HCT116 (cell line): ENCODE measurements around the gene ACAT2. TPM values are rescaled to one million over a fixed set of nuclear protein-coding genes. Genes with fewer than 3 reads are reported as not detected.

Experiments used
- ATAC-seq: fragments of 200-7000 bp; cut with Tn5 transposase; 2 replicates; pipeline ENCODE4 v1.9.1; 2020; ENCODE audit warnings: mild to moderate bottlenecking, moderate library complexity
- BruUV-seq: library from RNA; stranded (reverse); fragments of 400-500 nt; replicated peaks from 2 replicates; lab custom pipeline; 2021; lab: Mats Ljungman, UMichigan
- CTCF ChIA-PET: fragments of 300-600 bp; sonication (Branson Sonifier 250); formaldehyde crosslinking; loops from one replicate; lab custom pipeline; 2021; ENCODE audit warnings: antibody characterized with exemption; lab: Charles Lee
- POLR2A ChIA-PET: fragments of 300-600, 350-600 bp; sonication (Branson Sonifier 250); formaldehyde crosslinking; loops from one replicate; lab custom pipeline; 2021; ENCODE audit warnings: antibody characterized with exemption; lab: Charles Lee
- RAD21 ChIA-PET, 2 experiments: fragments of 300-600 bp; sonication (Branson Sonifier 250); formaldehyde crosslinking; loops; one replicate each; lab custom pipeline; 2023; ENCODE audit warnings: low total read pairs in 2 of 2; ENCODE audit not compliant: uncharacterized antibody in 2 of 2, unreplicated experiment in 2 of 2, low non-redundant PET in 1 of 2; lab: Charles Lee
- DNase-seq: peaks from one replicate; pipeline ENCODE4 v3.0.0-alpha.2; 2010; ENCODE audit warnings: low read depth, low spot score
- H2AFZ ChIP-seq: fragments of 200-600 bp; shearing (Covaris generic), sonication (generic); 2 replicates; pipeline ENCODE4 v1.6.1; 2017; ENCODE audit warnings: low read depth, mixed run types, mixed read lengths, antibody characterized with exemption, low read length; ENCODE audit not compliant: poor library complexity, severe bottlenecking
- H3K27ac ChIP-seq: 2 replicates; pipeline ENCODE4 v1.5.1; 2012; ENCODE audit warnings: low read depth, low read length
- H3K27me3 ChIP-seq: fragments of 200-600 bp; sonication (generic); 2 replicates; pipeline ENCODE4 v1.6.1; 2016; ENCODE audit warnings: mixed run types, low read length, mixed read lengths; ENCODE audit not compliant: insufficient read depth
- H3K36me3 ChIP-seq, 2 experiments: fragments of 200-500 bp in 1 of 2; fragments of 200-600 bp in 1 of 2; sonication (Bioruptor generic) in 1 of 2; sonication (generic) in 1 of 2; 2 replicates each; pipeline versions ENCODE4 v1.5.1 to v1.6.1; 2014 to 2016; ENCODE audit warnings: low read length in 2 of 2, inconsistent platforms in 1 of 2, mixed read lengths in 1 of 2, mixed run types in 1 of 2; ENCODE audit not compliant: insufficient read depth in 2 of 2, control insufficient read depth in 1 of 2
- H3K4me1 ChIP-seq, 2 experiments: fragments of 200-600 bp in 1 of 2; sonication (generic) in 1 of 2; 2 replicates each; pipeline versions ENCODE4 v1.5.1 to v1.6.1; 2012 to 2017; ENCODE audit warnings: low read length in 2 of 2, inconsistent platforms in 1 of 2, mild to moderate bottlenecking in 1 of 2, mixed read lengths in 1 of 2, mixed run types in 1 of 2, moderate library complexity in 1 of 2; ENCODE audit not compliant: insufficient read depth in 2 of 2, control insufficient read depth in 1 of 2
- H3K4me2 ChIP-seq: fragments of 200-600 bp; sonication (generic); 2 replicates; pipeline ENCODE4 v1.6.1; 2017; ENCODE audit warnings: mixed run types, low read length, mixed read lengths
- H3K4me3 ChIP-seq, 2 experiments: fragments of 200-600 bp in 1 of 2; sonication (generic) in 1 of 2; replicated peaks in 1 of 2; 2 replicates each; pipeline ENCODE4 v1.5.1; 2011 to 2016; ENCODE audit warnings: low read length in 2 of 2, control low read depth in 1 of 2, low read depth in 1 of 2, mild to moderate bottlenecking in 1 of 2, mixed read lengths in 1 of 2, mixed run types in 1 of 2
- H3K79me2 ChIP-seq: fragments of 200-600 bp; sonication (generic); 2 replicates; pipeline ENCODE4 v1.6.1; 2017; ENCODE audit warnings: mild to moderate bottlenecking, mixed run types, low read length, moderate library complexity, mixed read lengths; ENCODE audit not compliant: insufficient read depth
- H3K9ac ChIP-seq: fragments of 200-600 bp; sonication (generic); 2 replicates; pipeline ENCODE4 v1.6.1; 2016; ENCODE audit warnings: low read length, mixed read lengths
- H3K9me2 ChIP-seq: fragments of 200-600 bp; sonication (generic), shearing (Covaris generic); 2 replicates; pipeline ENCODE4 v1.6.1; 2017; ENCODE audit warnings: mixed run types, mild to moderate bottlenecking, moderate library complexity; ENCODE audit not compliant: insufficient read depth
- H3K9me3 ChIP-seq, 2 experiments: fragments of 200-500 bp in 1 of 2; fragments of 200-600 bp in 1 of 2; sonication (Bioruptor generic) in 1 of 2; sonication (generic) in 1 of 2; 2 replicates each; pipeline ENCODE4 v1.6.1; 2014 to 2017; ENCODE audit warnings: low read length in 2 of 2, mixed read lengths in 2 of 2, inconsistent platforms in 1 of 2, low read depth in 1 of 2, mild to moderate bottlenecking in 1 of 2, mixed run types in 1 of 2, moderate library complexity in 1 of 2; ENCODE audit not compliant: control insufficient read depth in 1 of 2, insufficient read depth in 1 of 2
- H4K20me1 ChIP-seq: fragments of 200-600 bp; sonication (generic), shearing (Covaris generic); 2 replicates; pipeline ENCODE4 v1.6.1; 2017; ENCODE audit warnings: mixed run types, mild to moderate bottlenecking, moderate library complexity; ENCODE audit not compliant: insufficient read depth
- CEBPB ChIP-seq: IDR thresholded peaks from 2 replicates; pipeline ENCODE4 v1.6.1; 2012; ENCODE audit warnings: low read depth
- EGR1 ChIP-seq: IDR thresholded peaks from 2 replicates; pipeline ENCODE4 v1.6.1; 2012; ENCODE audit warnings: low read depth
- ELF1 ChIP-seq: IDR thresholded peaks from 2 replicates; pipeline ENCODE4 v1.6.1; 2012; ENCODE audit warnings: low read depth, borderline replicate concordance
- EZH2 ChIP-seq: fragments of 200-600 bp; sonication (generic); IDR thresholded peaks from 2 replicates; pipeline ENCODE4 v1.6.1; 2017; ENCODE audit warnings: antibody characterized with exemption, mixed run types
- EZH2phosphoT487 ChIP-seq: fragments of 200-600 bp; IDR thresholded peaks from 2 replicates; pipeline ENCODE4 v1.6.1; 2018; ENCODE audit warnings: antibody characterized with exemption, borderline replicate concordance
- FOSL1 ChIP-seq: IDR thresholded peaks from 2 replicates; pipeline ENCODE4 v1.6.1; 2012; ENCODE audit warnings: low read depth
- JUND ChIP-seq: IDR thresholded peaks from 2 replicates; pipeline ENCODE4 v1.6.1; 2012
- POLR2A ChIP-seq: IDR thresholded peaks from 2 replicates; pipeline ENCODE4 v1.7.0; 2011; ENCODE audit warnings: borderline replicate concordance; ENCODE audit not compliant: insufficient read depth, insufficient read length; ENCODE audit errors: extremely low read depth
- POLR2AphosphoS5 ChIP-seq: IDR thresholded peaks from 2 replicates; pipeline ENCODE4 v1.6.1; 2011; ENCODE audit warnings: mild to moderate bottlenecking, low read depth, low read length, moderate library complexity
- RAD21 ChIP-seq: IDR thresholded peaks from 2 replicates; pipeline ENCODE4 v1.6.1; 2012; ENCODE audit warnings: low read depth, mild to moderate bottlenecking
- SP1 ChIP-seq: IDR thresholded peaks from 2 replicates; pipeline ENCODE4 v1.6.1; 2012; ENCODE audit warnings: low read depth
- TCF7L2 ChIP-seq: IDR thresholded peaks from 2 replicates; pipeline ENCODE4 v1.7.0; 2011; ENCODE audit warnings: borderline replicate concordance, inconsistent platforms; ENCODE audit not compliant: insufficient read depth, insufficient read length; ENCODE audit errors: extremely low read depth
- ZNF274 ChIP-seq: fragments of 200-500 bp; sonication (Bioruptor generic); IDR thresholded peaks from 2 replicates; pipeline ENCODE4 v1.6.1; 2014; ENCODE audit warnings: mild to moderate bottlenecking, low read depth, low read length, inconsistent platforms
- intact Hi-C: fragments of 100-400 bp; cut with micrococcal nuclease; formaldehyde crosslinking; loops from 2 replicates; pipeline ENCODE4 v1.10.0; 2022
- total RNA-seq: library from RNA; stranded (reverse); gene quantifications from one replicate; pipeline ENCODE4 v1.2.1, GENCODE V29; 2021; ENCODE audit not compliant: unreplicated experiment
- TF ChIP-seq, protein P1 (sequence below): IDR thresholded peaks from 2 replicates; pipeline ENCODE4 v1.6.1; 2012; ENCODE audit warnings: low read depth
- TF ChIP-seq, protein P2 (sequence below): IDR thresholded peaks from 2 replicates; pipeline ENCODE4 v1.6.1; 2012
- TF ChIP-seq, protein P3 (sequence below): IDR thresholded peaks from 2 replicates; pipeline ENCODE4 v1.6.1; 2012

ACAT2 gene
- total RNA-seq, 1 experiment from 2014 or later, result 41.6 TPM

DNA sequence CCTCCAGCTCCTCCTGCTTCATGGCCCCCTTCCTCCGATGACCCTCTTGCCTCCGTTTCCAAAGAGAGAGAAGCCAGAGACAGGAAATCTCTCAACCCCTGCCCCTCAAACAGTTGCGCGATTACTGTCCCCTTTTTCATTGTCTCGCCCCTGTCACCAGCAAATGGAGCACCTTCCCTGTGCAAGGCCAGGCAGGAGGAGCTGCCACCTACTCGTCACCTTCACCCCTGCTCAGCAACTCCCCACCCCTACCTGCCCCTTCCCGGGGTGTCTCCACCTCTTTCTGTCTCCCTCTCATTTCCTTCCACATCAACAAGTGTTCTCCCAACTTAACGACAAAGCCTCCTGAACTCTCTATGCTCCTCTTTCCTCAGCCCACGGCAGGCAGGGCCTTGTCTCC lies 51.9 kb downstream of the ACAT2 start:
- no peaks in the 10 kb centered on the region for H3K4me1 ChIP-seq
- H3K9me3 ChIP-seq, result no peaks in the 10 kb centered on the region
- no peaks in the 10 kb centered on the region for H3K36me3 ChIP-seq
- H3K4me2 ChIP-seq, result no peak overlapping the region
- ChIA-PET RAD21 (no interaction called here), POLR2A (no interaction called here), CTCF (no interaction called here)
- H4K20me1 ChIP-seq, result no peaks in the 10 kb centered on the region
- H2AFZ ChIP-seq, result no peak overlapping the region
- no TSS peak for BruUV-seq
- no peak overlapping the region for H3K4me3 ChIP-seq
- no peak for TF ChIP-seq SP1
- no peak for TF ChIP-seq RAD21
- TF ChIP-seq ELF1, result no peak
- TF ChIP-seq, protein P1, sequence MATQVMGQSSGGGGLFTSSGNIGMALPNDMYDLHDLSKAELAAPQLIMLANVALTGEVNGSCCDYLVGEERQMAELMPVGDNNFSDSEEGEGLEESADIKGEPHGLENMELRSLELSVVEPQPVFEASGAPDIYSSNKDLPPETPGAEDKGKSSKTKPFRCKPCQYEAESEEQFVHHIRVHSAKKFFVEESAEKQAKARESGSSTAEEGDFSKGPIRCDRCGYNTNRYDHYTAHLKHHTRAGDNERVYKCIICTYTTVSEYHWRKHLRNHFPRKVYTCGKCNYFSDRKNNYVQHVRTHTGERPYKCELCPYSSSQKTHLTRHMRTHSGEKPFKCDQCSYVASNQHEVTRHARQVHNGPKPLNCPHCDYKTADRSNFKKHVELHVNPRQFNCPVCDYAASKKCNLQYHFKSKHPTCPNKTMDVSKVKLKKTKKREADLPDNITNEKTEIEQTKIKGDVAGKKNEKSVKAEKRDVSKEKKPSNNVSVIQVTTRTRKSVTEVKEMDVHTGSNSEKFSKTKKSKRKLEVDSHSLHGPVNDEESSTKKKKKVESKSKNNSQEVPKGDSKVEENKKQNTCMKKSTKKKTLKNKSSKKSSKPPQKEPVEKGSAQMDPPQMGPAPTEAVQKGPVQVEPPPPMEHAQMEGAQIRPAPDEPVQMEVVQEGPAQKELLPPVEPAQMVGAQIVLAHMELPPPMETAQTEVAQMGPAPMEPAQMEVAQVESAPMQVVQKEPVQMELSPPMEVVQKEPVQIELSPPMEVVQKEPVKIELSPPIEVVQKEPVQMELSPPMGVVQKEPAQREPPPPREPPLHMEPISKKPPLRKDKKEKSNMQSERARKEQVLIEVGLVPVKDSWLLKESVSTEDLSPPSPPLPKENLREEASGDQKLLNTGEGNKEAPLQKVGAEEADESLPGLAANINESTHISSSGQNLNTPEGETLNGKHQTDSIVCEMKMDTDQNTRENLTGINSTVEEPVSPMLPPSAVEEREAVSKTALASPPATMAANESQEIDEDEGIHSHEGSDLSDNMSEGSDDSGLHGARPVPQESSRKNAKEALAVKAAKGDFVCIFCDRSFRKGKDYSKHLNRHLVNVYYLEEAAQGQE, result no peak
- no peak for TF ChIP-seq POLR2AphosphoS5
- TF ChIP-seq EGR1, result no peak
- TF ChIP-seq, protein P2, sequence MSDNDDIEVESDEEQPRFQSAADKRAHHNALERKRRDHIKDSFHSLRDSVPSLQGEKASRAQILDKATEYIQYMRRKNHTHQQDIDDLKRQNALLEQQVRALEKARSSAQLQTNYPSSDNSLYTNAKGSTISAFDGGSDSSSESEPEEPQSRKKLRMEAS, result no peak
- TF ChIP-seq EZH2phosphoT487, result no peak
- TF ChIP-seq JUND, result no peak
- no peak for TF ChIP-seq ZNF274
- TF ChIP-seq, protein P3, sequence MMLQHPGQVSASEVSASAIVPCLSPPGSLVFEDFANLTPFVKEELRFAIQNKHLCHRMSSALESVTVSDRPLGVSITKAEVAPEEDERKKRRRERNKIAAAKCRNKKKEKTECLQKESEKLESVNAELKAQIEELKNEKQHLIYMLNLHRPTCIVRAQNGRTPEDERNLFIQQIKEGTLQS, result no peak
- TF ChIP-seq EZH2, result no peak
- no peak for TF ChIP-seq POLR2A
- TF ChIP-seq TCF7L2, result no peak
- no peak for TF ChIP-seq CEBPB
- no peak for TF ChIP-seq FOSL1
- H3K27ac ChIP-seq, result no peak overlapping the region
- H3K9me2 ChIP-seq, result no peaks in the 10 kb centered on the region
- ATAC-seq (no peak), DNase-seq (no peak)
- H3K9ac ChIP-seq, result no peak overlapping the region
- H3K79me2 ChIP-seq, result no peaks in the 10 kb centered on the region
- no peaks in the 10 kb centered on the region for H3K27me3 ChIP-seq
- intact Hi-C loops, result no loop called here
